PC-9 (cell line): ENCODE results near the gene KLRC3. TPM values are rescaled to one million over a fixed set of nuclear protein-coding genes. Genes with fewer than 3 reads are reported as not detected.
"Not testable (repeated sequence)": the region's sequence is repeated elsewhere in the genome, so short reads cannot be mapped to it uniquely, and the experiment has no call there.

Experiments used
- BruUV-seq: library from RNA; stranded (reverse); fragments of 400-500 nt; replicated peaks from 2 replicates; lab custom pipeline; 2021; lab: Mats Ljungman, UMichigan
- CTCF ChIA-PET: fragments of 300-600 bp; sonication (Branson Sonifier 250); formaldehyde crosslinking; loops from one replicate; lab custom pipeline; 2022; ENCODE audit warnings: antibody characterized with exemption; lab: Charles Lee
- POLR2A ChIA-PET: fragments of 300-600 bp; sonication (Branson Sonifier 250); formaldehyde crosslinking; loops from one replicate; lab custom pipeline; 2022; ENCODE audit warnings: antibody characterized with exemption; ENCODE audit not compliant: unreplicated experiment; lab: Charles Lee
- DNase-seq, 2 experiments: peaks; one replicate each; pipeline versions ENCODE4 v3.0.0 to v3.0.0-alpha.2; 2015 to 2022; ENCODE audit warnings: mixed read lengths in 1 of 2
- H2AFZ ChIP-seq: fragments of 200-600 bp; sonication (generic); 2 replicates; pipeline ENCODE4 v1.8.1; 2017; ENCODE audit warnings: antibody characterized with exemption
- H3F3A ChIP-seq: fragments of 200-600 bp; sonication (generic); 2 replicates; pipeline ENCODE4 v1.8.1; 2017; ENCODE audit warnings: antibody characterized with exemption, mild to moderate bottlenecking, low read depth; ENCODE audit not compliant: insufficient read depth
- H3K27ac ChIP-seq: fragments of 200-600 bp; sonication (generic); 2 replicates; pipeline ENCODE4 v1.6.1; 2016; ENCODE audit warnings: mixed run types
- H3K27me3 ChIP-seq: fragments of 200-600 bp; sonication (generic); 2 replicates; pipeline ENCODE4 v1.6.1; 2016; ENCODE audit warnings: low read depth, mixed run types; ENCODE audit not compliant: insufficient read depth
- H3K36me3 ChIP-seq: fragments of 200-600 bp; sonication (generic); 2 replicates; pipeline ENCODE4 v1.6.1; 2016; ENCODE audit warnings: low read depth, mixed run types
- H3K4me1 ChIP-seq: fragments of 200-600 bp; sonication (generic); replicated peaks from 2 replicates; pipeline ENCODE4 v1.6.1; 2016; ENCODE audit warnings: mixed run types; ENCODE audit not compliant: insufficient read depth
- H3K4me2 ChIP-seq: fragments of 200-600 bp; sonication (generic); 2 replicates; pipeline ENCODE4 v1.6.1; 2017; ENCODE audit warnings: mixed run types
- H3K4me3 ChIP-seq: fragments of 200-600 bp; sonication (generic); 2 replicates; pipeline ENCODE4 v1.6.1; 2016; ENCODE audit warnings: mixed run types
- H3K79me2 ChIP-seq: fragments of 200-600 bp; sonication (generic); 2 replicates; pipeline ENCODE4 v1.6.1; 2017; ENCODE audit warnings: low read depth, mixed run types
- H3K9me2 ChIP-seq: fragments of 200-600 bp; sonication (generic); 2 replicates; pipeline ENCODE4 v1.8.1; 2017; ENCODE audit warnings: mild to moderate bottlenecking; ENCODE audit not compliant: insufficient read depth
- H3K9me3 ChIP-seq: fragments of 200-600 bp; sonication (generic); 2 replicates; pipeline ENCODE4 v1.8.1; 2016; ENCODE audit warnings: low read depth; ENCODE audit not compliant: insufficient read depth
- H4K20me1 ChIP-seq: fragments of 200-600 bp; sonication (generic); 2 replicates; pipeline ENCODE4 v1.8.1; 2017; ENCODE audit not compliant: insufficient read depth
- CTCF ChIP-seq: fragments of 200-600 bp; sonication (generic); conservative IDR thresholded peaks from 2 replicates; pipeline ENCODE4 v1.6.1; 2017; ENCODE audit warnings: mixed run types, antibody characterized with exemption, mild to moderate bottlenecking, moderate library complexity
- EZH2 ChIP-seq: fragments of 200-600 bp; sonication (generic); IDR thresholded peaks from 2 replicates; pipeline ENCODE4 v1.8.0; 2017; ENCODE audit warnings: antibody characterized with exemption, low read depth
- intact Hi-C: fragments of 100-400 bp; cut with micrococcal nuclease; formaldehyde crosslinking; loops from one replicate; pipeline ENCODE4 v1.10.0; 2022; ENCODE audit not compliant: unreplicated experiment
- total RNA-seq: library from RNA; stranded (reverse); gene quantifications from 2 replicates; pipeline ENCODE4 v1.2.3, GENCODE V29; 2021

Gene KLRC3
- total RNA-seq, 1 experiment from 2014 or later, result not detected

GRCh38 chr12:10385166-10385613, 35.2 kb downstream of the KLRC3 start:
- Histone ChIP-seq H3K79me2 (no peaks in the 10 kb centered on the region), H3K27me3 (no peaks in the 10 kb centered on the region), H3K9me3 (peaks cover 3% of the 10 kb centered on the region; the same call in 1 of the 2 replicates), H3K4me2 (no peak overlapping the region), H3K9me2 (no peaks in the 10 kb centered on the region), H3F3A (no peaks in the 10 kb centered on the region), H2AFZ (no peak overlapping the region), H3K27ac (no peak overlapping the region), H3K4me1 (no peaks in the 10 kb centered on the region), H3K4me3 (no peak overlapping the region), H3K36me3 (no peaks in the 10 kb centered on the region), H4K20me1 (no peaks in the 10 kb centered on the region)
- ChIA-PET POLR2A (interaction anchor here (0.5 kb wide), 1 partner anchor 143 kb away, joined by 3 read pairs; no protein-coding TSS in a partner anchor), CTCF (interaction anchor here (0.6 kb wide), 1 partner anchor 115 kb away, joined by 3 read pairs; no protein-coding TSS in a partner anchor)
- TF ChIP-seq CTCF, result no peak
- no peak for TF ChIP-seq EZH2
- intact Hi-C loops, result no loop called here
- no TSS peak for BruUV-seq
- no peak for DNase-seq

GRCh38 chr12:10384191-10384590, 36.2 kb downstream of the KLRC3 start:
- no peaks in the 10 kb centered on the region for H3K4me1 ChIP-seq
- H3K9me3 ChIP-seq, result peaks cover 3% of the 10 kb centered on the region; the same call in 1 of the 2 replicates
- POLR2A ChIA-PET, result no interaction called here
- BruUV-seq, result no TSS peak
- intact Hi-C loops, result no loop called here
- no peaks in the 10 kb centered on the region for H3K36me3 ChIP-seq
- H2AFZ ChIP-seq, result no peak overlapping the region
- CTCF ChIA-PET, result no interaction called here
- no peak overlapping the region for H3K27ac ChIP-seq
- no peaks in the 10 kb centered on the region for H3K79me2 ChIP-seq
- H3F3A ChIP-seq, result no peaks in the 10 kb centered on the region
- H3K9me2 ChIP-seq, result no peaks in the 10 kb centered on the region
- no peaks in the 10 kb centered on the region for H4K20me1 ChIP-seq
- no peak overlapping the region for H3K4me3 ChIP-seq
- H3K27me3 ChIP-seq, result no peaks in the 10 kb centered on the region
- TF ChIP-seq CTCF (no peak), EZH2 (no peak)
- no peak overlapping the region for H3K4me2 ChIP-seq
- DNase-seq, result no peak

- Histone ChIP-seq H3K4me3 (no peak overlapping the region), H3K4me2 (no peak overlapping the region), H3K9me2 (0 out of 2 replicates have a peak, but pooled peaks cover 8% of the 10 kb centered on the region), H3K36me3 (no peaks in the 10 kb centered on the region), H3F3A (no peaks in the 10 kb centered on the region), H4K20me1 (no peaks in the 10 kb centered on the region), H3K27ac (no peak overlapping the region), H3K79me2 (no peaks in the 10 kb centered on the region), H2AFZ (no peak overlapping the region), H3K27me3 (no peaks in the 10 kb centered on the region), H3K4me1 (no peaks in the 10 kb centered on the region), H3K9me3 (peaks cover 3% of the 10 kb centered on the region; the same call in 1 of the 2 replicates)
- intact Hi-C loops, result no loop called here
- TF ChIP-seq CTCF (no peak), EZH2 (no peak)
- ChIA-PET POLR2A (no interaction called here), CTCF (no interaction called here)
- no TSS peak for BruUV-seq
- no peak for DNase-seq
Measured at GRCh38 chr12:10381928-10382628, 38.3 kb downstream of the KLRC3 start.

GRCh38 chr12:10378737-10379136, 41.7 kb downstream of the KLRC3 start:
- intact Hi-C loops, H3K27ac ChIP-seq, H2AFZ ChIP-seq, CTCF ChIA-PET, H3F3A ChIP-seq, H3K4me1 ChIP-seq, H3K27me3 ChIP-seq, H3K79me2 ChIP-seq, H3K4me2 ChIP-seq, DNase-seq, BruUV-seq, POLR2A ChIA-PET, H3K9me2 ChIP-seq, H4K20me1 ChIP-seq, H3K36me3 ChIP-seq, H3K4me3 ChIP-seq, H3K9me3 ChIP-seq: not testable (repeated sequence)
